Measurements from ENCODE around the gene GNG8. TPM values are rescaled to one million over a fixed set of nuclear protein-coding genes. Genes with fewer than 3 reads are reported as not detected.

Gene GNG8
- polyA plus RNA-seq, 3 donors, result not detected

DNA sequence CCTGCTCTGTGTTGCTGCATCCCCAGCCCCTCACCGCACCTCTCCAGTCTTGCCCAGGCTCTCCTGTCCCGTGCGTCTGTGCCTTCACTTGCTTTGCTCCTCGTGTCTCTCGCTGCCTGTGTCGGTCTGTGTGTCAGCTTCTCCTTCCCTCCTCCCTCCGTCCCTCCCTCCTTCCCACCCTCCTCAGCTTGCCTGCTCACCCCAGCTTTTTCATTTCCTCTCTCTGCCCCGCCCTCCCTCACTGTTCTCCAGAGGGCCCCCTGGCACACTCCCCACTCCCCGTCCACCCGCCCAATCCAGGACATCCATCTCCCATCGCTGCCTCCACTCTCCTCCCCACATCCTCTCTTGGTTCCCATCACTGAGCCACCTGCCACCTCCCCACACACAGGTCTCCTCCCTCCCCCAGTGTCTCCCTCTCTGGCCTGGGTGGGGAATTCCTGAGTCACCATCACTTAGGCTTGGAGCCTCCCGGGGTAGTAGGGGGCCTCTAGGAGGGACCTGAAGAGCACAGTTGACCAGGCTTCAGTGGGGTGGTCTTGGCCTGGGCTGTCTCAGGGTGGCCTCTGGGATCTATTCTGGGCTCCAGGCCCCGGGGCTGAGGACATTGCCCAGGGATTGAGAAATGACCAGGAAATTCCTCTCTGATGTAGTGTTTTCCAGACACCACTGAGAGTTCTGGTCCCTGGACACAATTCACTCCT is 10.9 kb downstream of the GNG8 start, which contains the start of gene PTGIR:
Gene PTGIR (minus strand): TSS at position 132 of the 704 bp plus-strand sequence. CDS start 864 bp downstream, outside the sequence.
- H3K27ac ChIP-seq (ENCODE audit: low read depth, low read length), result no peak within 1 kb of the TSS
- WGBS, 3 donors, result 12 to 47% (median 14%) methylated on average over 13 of the region's 13 CpGs

DNA sequence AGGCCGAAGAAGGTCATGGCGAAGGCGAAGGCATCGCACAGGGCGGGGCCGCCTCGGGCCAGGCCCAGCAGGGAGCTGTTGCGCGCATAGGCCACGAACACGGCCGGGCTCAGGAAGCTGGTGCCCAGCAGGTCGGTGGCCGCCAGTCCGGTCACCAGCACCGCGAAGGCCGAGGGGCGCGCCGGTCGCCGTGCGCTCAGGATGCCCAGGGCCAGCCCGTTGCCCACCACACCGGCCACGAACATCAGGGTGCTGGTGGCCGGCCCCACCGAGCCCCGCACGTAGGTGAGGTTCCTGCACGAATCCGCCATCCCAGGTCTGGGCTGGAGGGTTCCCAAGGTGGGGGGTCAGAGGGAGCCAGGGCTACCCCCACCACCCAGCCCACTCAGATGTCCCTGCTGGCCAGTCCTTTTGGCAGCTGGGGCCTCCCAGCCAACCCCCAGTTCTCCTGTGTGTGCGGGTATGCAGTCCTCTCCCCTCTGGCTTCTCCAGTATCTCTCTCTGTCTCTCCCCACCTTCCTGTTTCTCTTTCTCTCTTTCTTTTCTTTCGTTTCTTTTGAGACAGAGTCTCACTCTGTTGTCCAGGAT is 12.0 kb downstream of the GNG8 start:
- 89 to 90% (median 89%) methylated on average over 32 to 35 of the region's 35 CpGs for WGBS, 3 donors
- no peak overlapping the region for H3K27ac ChIP-seq (ENCODE audit: low read depth, low read length)

DNA sequence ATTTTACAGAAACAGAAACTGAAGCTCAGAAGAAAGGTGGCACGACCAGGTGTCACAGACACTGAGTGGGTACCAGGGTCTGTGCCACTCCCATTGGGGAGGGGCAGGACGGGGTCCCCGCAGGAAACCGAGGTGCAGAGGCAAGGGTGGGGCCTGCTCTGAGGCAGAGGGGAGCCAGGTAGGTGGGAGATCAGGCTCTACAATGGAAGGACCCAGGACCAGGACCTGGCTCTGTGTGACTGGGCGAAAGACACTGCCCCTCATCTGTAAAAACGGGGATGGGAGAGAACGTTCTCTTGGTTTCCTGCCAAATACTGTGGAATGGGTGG is 13.9 kb downstream of the GNG8 start:
- no peak overlapping the region for H3K27ac ChIP-seq (ENCODE audit: low read depth, low read length)
- 60 to 64% (median 64%) methylated on average over 7 of the region's 7 CpGs for WGBS, 3 donors

DNA sequence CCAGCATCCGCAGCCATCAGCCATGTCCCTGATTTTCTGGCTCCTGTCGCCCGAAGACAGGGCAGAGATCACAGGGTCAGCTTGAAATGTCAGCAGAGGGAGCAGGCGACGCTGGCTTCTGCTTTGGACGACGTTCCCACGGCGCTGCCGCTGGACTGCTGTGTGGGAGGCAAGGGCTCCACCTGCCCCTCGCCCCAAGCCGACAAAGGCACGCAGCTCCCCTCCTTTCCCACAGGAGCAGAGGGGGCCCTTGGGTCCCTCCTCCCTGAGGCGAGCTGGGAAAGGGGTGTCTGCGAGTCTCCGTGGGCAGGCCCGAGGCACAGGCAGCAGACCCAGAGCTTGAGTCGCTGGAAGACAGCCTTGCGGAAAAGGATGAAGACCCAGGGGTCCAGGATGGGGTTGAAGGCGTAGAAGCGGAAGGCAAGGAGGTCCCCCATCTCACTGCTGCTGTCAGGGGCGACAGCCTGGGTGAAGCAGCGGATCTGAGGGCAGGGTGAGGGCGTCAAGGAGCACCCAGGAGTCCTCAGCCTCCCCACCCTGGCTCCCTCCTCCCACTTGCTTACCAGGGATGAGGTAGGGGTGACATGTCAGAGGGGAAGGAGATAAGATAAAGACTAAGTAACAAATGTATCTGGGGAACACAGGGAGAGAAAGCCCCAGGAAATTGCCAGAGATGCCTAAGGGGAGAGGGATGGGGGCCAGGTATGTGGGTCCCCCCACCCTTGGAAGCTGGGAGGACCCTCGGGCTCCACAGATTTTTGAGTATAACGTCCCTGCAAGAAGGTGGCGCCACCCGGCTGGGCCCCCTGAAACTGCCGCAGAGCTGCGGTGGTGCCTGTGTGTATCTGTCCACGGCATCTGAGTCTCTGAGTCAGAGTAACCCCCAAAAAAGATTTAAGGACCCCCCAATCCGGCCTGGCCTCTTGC is 14.5 kb downstream of the GNG8 start:
- 55 to 77% (median 73%) methylated on average over 31 to 32 of the region's 32 CpGs for WGBS, 3 donors
- H3K27ac ChIP-seq (ENCODE audit: low read depth, low read length), result no peak overlapping the region

DNA sequence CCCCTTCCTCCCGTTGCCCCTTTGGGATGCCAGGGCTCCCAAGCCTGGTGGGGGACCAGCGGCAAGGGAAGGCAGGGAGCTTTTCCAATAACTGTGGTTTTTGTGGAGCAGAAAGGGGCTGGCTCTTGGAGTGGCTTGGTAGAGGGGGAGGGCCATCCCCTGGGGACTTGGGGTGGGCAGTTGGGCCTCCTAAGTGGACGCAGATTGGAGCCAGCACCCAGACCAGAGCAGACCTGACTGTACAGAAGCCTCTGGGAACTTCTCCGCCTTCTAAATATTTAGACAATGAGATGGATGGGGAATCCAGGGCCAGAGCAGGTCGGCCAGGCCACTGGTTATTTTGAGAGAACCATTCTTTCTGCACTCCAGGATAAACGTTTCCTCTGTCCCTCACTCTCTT is 15.3 kb downstream of the GNG8 start:
- WGBS, 3 donors, result 60 to 69% (median 68%) methylated on average over 6 of the region's 6 CpGs
- H3K27ac ChIP-seq (ENCODE audit: low read depth, low read length), result no peak overlapping the region

DNA sequence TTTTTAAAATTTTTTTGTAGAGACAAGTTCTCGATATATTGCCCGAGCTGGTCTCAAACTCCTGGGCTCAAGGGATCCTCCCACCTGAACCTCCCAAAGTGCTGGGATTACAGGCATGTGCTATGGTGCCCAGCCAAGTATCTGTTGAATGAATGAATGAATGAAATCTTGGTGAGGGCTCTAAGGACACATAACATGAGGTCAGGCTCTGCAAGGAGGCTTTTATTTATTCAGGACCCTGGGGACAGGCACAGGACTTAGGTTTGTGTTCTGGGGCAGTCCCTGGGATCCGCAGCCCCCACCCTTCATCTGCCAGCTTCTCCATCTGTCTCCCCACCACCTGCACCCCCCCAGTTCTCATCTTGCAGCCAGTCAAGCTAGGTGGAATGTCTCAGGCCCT is 15.7 kb downstream of the GNG8 start:
- 92 to 98% (median 97%) methylated on average over 3 of the region's 3 CpGs for WGBS, 3 donors
- no peak overlapping the region for H3K27ac ChIP-seq (ENCODE audit: low read depth, low read length)

DNA sequence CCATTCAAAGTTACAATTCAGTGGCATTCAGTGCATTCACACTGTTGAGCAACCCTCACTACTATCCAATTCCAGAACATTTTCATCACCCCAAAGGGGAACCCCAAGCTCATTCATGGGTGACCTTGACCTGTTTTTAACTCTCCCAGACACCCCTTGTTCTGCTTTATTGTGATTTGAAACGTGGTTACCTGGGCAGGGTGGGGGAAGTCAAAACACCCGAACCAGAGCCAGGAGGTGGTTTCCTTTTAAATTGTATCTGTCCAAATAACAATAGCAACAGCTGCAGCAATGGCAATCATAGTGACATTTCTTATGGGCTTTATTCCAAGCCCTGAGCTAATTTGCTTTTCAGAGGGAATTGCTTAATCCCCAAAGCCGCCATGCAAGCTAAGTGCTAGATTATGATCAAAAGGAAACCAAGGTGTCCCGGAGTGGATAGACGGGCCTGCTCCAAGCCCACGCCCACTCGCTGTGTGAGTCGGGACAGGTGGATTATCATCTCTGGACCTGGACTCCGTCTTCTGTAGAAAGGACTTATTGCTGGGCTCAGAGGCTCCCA is 17.3 kb downstream of the GNG8 start:
- 14 to 37% (median 30%) methylated on average over 9 of the region's 9 CpGs for WGBS, 3 donors
- H3K27ac ChIP-seq (ENCODE audit: low read depth, low read length), result no peak overlapping the region

DNA sequence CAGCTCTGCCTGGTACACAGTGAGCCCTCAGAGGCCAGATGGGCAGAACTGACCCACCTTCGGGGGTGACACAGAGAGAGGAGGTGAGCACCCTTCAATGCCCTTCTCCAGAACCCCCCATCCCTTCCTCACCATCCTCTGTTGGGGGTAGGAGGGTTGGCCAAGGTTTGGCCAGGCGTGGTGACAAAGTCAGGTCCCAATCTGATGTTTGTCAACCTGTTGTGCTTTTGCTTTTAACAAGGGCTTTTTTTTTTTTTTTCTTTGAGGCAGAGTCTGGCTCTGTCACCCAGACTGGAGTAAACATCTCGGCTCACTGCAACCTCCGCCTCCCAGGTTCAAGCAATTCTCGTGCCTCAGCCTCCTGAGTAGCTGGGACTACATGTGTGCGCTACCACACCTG is 18.4 kb downstream of the GNG8 start:
- WGBS, 3 donors, result 41 to 87% (median 83%) methylated on average over 6 of the region's 6 CpGs

DNA sequence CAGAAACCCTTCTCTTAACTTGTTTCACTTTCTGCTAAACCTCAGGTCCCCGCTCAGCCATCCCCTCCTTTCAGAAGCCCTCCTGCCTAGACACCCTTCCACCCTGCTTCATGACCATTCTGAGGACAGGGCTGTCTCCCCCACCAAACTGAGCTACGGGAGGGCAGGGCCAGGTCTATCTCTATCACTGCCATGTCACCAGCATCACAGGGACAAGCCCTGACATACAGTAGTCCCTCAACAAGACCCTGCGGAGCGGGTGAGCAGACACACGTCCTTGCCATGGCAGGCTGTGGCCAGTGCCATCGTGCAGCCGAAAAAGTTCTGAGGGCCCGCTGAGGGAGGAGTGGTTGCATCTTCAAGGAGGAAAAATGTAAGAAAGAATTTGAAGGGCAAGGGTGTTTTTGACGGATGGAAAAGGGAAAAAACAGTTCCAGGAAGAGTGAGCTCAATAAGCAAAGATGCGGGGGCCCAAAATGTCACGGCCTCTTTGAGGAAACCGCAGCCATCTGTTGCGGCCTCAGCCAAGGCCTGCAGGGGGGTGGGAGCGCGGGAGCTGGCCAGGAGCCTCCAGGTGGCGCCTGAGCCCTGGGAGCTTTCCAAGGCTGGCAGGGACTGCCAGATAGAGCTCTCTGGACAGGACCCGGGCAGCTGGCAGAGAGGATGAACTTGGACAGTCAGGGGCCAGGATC is 19.2 kb downstream of the GNG8 start:
- H3K27ac ChIP-seq (ENCODE audit: low read depth, low read length), result no peak overlapping the region
- WGBS, 3 donors, result 20 to 28% (median 23%) methylated on average over 17 of the region's 17 CpGs

More for the DNA sequence above, 18.4 kb downstream of the GNG8 start:
- no peak overlapping the region for H3K27ac ChIP-seq (ENCODE audit: low read depth, low read length)

DNA sequence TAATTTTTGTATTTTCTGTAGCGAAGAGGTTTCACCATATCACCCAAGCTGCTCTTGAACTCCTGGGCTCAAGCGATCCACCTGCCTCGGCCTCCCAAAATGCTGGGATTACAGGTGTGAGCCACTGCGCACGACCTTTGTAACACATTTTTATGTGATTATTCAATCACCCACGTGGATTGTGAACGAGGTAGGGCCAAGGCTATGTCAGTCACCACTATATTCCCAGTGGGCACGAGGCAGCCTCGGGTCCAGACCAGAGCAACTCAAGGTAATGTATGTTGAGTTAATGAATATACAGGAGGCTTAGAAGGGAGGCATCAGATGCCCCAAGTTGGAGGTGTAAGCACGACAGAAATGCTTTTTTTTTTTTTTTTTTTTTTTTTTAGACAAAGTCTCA is 20.0 kb downstream of the GNG8 start:
- 65 to 83% (median 81%) methylated on average over 10 of the region's 10 CpGs for WGBS, 3 donors
- no peak overlapping the region for H3K27ac ChIP-seq (ENCODE audit: low read depth, low read length)

DNA sequence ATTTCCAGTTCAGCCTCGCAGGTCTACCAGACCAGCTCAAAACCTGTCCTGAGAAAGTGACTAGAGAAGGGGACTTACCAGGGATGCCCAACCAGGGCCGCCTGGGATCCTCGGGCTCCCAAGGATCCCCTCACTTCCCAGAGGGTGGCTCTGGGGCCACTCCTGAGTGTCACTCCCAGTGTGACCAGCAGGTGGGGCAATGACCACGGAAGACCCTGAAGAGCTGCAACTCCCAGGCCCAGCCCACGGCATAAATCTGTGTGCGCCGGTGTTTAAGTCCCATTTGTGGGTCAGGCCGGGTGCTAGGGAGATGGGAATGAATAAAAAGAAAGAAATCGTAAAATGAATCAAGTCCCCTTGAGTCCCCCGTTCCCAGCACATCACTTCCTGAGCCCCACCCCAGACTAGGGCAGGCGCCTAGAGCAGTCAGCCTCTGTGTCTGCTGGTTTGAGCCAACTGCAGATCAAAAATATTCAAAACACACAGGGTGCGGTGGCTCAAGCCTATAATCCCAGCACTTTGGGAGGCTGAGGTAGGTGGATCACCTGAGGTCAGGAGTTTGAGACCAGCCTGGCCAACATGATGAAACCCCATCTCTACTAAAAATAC is 21.8 kb downstream of the GNG8 start:
- H3K27ac ChIP-seq (ENCODE audit: low read depth, low read length), result no peak overlapping the region
- WGBS, 3 donors, result 8 to 17% (median 10%) methylated on average over 12 of the region's 12 CpGs

DNA sequence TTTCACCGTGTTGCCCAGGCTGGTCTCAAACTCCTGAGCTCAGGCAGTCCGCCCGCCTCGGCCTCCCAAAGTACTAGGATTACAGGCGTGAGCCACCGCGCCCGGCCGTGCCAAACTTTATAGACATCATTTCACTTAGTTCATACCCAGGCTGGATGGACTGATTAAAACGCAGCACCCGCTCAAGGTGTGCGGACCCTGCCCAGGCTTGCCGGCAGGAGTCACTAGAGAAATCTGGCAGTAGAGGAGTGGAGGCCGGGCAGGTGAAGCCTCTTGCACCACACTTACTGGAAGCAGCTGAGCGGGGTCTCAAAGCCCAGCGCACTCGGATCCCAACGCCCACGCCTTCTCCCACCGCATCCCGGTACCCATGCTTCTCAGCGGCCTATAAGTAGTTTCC is 22.5 kb downstream of the GNG8 start:
- H3K27ac ChIP-seq (ENCODE audit: low read depth, low read length), result no peak overlapping the region
- WGBS, 3 donors, result 88 to 92% (median 91%) methylated on average over 21 to 22 of the region's 22 CpGs

DNA sequence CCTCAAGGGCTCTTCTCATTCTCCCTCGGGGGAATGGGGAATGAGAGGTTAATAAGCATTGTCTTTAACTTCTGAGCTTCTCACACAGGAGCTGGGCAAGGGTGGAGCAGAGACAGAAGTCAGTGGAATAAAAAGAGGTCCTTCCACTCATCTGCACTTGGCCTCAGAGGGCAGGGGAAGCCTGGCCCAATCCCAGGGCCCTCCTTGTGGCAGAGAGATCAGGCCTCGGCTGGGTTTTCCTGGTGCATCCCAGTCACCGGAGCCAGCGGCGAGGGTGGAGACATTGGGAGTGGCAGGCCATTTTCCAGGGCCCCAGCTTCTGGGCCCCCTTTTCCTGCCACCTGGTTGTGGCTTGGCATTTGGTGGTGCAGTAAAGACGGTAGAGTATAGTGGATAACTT is 24.2 kb downstream of the GNG8 start:
- 53 to 67% (median 53%) methylated on average over 6 of the region's 6 CpGs for WGBS, 3 donors
- H3K27ac ChIP-seq (ENCODE audit: low read depth, low read length), result no peak overlapping the region

DNA sequence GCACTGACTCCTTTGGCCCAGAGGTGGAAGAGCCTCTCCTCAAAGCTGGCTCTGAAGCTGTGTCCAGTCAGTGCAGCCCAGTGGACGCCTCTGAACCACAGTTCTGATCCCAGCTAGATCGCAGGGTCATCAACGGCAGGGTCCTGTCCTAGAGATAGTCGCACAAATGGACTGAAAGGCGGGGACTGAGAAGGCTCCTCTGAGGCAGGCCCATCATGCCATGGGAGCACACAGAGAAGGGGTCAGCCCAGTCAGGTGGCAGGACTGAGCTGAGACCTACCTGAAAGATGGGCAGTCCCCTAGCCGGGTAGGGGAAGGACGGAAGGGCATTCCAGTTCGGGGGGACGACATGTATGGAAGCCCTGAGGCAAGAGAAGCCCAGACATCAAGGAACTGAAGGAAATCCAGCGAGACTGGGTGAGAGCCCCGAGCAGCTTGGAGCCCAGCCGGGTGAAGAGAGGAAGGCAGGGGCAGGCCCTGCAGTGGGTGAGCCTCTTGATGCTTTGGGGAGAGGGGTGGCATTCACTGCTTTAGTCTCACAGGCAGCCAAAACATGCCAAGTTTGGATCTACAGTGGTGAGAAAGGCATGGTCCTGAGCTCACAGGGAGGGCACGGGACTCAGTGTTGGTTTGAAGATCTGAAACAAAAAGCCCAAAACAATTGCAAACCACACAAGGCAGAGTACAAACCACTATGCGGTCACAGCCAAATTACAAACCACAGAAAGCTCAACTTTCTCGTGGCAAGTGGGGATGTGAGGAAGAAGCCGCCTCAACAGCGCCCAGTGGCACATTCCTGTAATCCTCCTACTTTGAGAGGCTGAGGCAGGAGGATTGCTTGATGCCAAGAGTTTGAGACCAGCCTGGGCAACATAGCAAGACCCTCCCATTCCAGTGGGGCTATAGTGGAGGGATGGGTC is 24.9 kb downstream of the GNG8 start:
- no peak overlapping the region for H3K27ac ChIP-seq (ENCODE audit: low read depth, low read length)

DNA sequence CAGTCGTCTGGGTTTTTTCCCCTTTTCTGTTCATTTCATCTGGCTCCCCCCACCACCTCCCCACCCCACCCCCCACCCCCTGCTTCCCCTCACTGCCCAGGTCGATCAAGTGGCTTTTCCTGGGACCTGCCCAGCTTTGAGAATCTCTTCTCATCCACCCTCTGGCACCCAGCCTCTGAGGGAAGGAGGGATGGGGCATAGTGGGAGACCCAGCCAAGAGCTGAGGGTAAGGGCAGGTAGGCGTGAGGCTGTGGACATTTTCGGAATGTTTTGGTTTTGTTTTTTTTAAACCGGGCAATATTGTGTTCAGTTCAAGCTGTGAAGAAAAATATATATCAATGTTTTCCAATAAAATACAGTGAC is 25.6 kb downstream of the GNG8 start:
- WGBS, 3 donors, result 51 to 59% (median 54%) methylated on average over 5 of the region's 5 CpGs
- H3K27ac ChIP-seq (ENCODE audit: low read depth, low read length), result no peak overlapping the region

More for the DNA sequence above, 24.9 kb downstream of the GNG8 start:
- 61 to 75% (median 69%) methylated on average over 17 of the region's 17 CpGs for WGBS, 3 donors

DNA sequence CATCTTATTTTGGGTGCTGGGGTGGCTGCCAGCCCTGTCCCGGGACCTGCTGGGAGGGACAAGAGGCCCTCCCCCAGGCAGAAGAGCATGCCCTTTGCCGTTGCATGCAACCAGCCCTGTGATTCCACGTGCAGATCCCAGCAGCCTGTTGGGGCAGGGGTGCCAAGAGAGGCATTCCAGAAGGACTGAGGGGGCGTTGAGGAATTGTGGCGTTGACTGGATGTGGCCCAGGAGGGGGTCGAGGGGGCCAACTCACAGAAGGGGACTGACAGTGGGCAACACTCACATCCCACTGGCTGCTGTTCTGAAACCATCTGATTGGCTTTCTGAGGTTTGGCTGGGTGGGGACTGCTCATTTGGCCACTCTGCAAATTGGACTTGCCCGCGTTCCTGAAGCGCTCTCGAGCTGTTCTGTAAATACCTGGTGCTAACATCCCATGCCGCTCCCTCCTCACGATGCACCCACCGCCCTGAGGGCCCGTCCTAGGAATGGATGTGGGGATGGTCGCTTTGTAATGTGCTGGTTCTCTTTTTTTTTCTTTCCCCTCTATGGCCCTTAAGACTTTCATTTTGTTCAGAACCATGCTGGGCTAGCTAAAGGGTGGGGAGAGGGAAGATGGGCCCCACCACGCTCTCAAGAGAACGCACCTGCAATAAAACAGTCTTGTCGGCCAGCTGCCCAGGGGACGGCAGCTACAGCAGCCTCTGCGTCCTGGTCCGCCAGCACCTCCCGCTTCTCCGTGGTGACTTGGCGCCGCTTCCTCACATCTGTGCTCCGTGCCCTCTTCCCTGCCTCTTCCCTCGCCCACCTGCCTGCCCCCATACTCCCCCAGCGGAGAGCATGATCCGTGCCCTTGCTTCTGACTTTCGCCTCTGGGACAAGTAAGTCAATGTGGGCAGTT is 26.2 kb downstream of the GNG8 start:
- WGBS, 3 donors, result 81 to 86% (median 86%) methylated on average over 30 of the region's 30 CpGs
- H3K27ac ChIP-seq (ENCODE audit: low read depth, low read length), result no peak overlapping the region
